GM10248 (cell line): ENCODE data around the gene SFSWAP.

Experiments used
- CTCF ChIA-PET: fragments of 300-600 bp; sonication (Branson Sonifier 250); formaldehyde crosslinking; extraction: SDS; loops from one replicate; lab custom pipeline; 2021; ENCODE audit warnings: antibody characterized with exemption; lab: Yijun Ruan, JAX
- POLR2A ChIA-PET: fragments of 350-650 bp; sonication (Branson Sonifier 250); formaldehyde crosslinking; extraction: SDS; loops from one replicate; lab custom pipeline; 2020; ENCODE audit warnings: antibody characterized with exemption; lab: Yijun Ruan, JAX
- DNase-seq: peaks from one replicate; pipeline ENCODE4 v3.0.0; 2012; ENCODE audit errors: extremely low spot score
- CTCF ChIP-seq: IDR thresholded peaks from 2 replicates; pipeline ENCODE4 v1.5.1; 2012; ENCODE audit warnings: mild to moderate bottlenecking, low read depth; ENCODE audit errors: extremely low read depth, missing control alignments, control extremely low read depth

Gene SFSWAP

GRCh38 chr12:131810726-131811125 lies 99.8 kb downstream of the SFSWAP start:
- no peak for DNase-seq
- ChIA-PET POLR2A (no interaction called here), CTCF (interaction anchor here (1.6 kb wide), 1 partner anchor 57 kb away, joined by 3 read pairs; no protein-coding TSS in a partner anchor)
- TF ChIP-seq CTCF = no peak

GRCh38 chr12:131815131-131815530 lies 104.2 kb downstream of the SFSWAP start:
- POLR2A ChIA-PET = no interaction called here
- CTCF ChIA-PET = no interaction called here
- no peak for TF ChIP-seq CTCF
- no peak for DNase-seq

- no peak for DNase-seq
- ChIA-PET CTCF (no interaction called here), POLR2A (no interaction called here)
- TF ChIP-seq CTCF = no peak
These were observed 105.6 kb downstream of the SFSWAP start for GRCh38 chr12:131816495-131816894.

DNA sequence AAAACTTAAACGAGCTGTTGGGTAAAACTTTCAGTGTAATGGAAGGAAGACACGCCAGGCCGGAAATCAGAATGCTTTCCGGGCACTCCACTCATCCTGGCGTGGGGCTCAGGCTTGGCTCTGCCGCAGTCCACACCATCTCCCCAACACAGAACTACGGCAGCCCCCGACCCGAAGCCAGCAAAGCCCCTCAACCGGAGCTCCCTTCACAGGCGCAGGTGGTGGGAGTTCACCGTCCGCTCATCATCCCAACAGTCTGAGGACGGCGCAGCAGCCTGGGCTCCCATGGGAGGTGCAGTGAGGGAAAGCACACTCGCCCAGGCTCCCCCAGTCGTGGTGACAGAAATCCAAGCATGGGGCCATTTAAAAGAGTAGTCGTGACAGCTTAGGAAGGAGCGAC lies 106.4 kb downstream of the SFSWAP start:
- POLR2A ChIA-PET = no interaction called here
- CTCF ChIA-PET = no interaction called here
- TF ChIP-seq CTCF = no peak
- no peak for DNase-seq

GRCh38 chr12:131818821-131819585 lies 108.1 kb downstream of the SFSWAP start:
- CTCF ChIA-PET = no interaction called here

DNA sequence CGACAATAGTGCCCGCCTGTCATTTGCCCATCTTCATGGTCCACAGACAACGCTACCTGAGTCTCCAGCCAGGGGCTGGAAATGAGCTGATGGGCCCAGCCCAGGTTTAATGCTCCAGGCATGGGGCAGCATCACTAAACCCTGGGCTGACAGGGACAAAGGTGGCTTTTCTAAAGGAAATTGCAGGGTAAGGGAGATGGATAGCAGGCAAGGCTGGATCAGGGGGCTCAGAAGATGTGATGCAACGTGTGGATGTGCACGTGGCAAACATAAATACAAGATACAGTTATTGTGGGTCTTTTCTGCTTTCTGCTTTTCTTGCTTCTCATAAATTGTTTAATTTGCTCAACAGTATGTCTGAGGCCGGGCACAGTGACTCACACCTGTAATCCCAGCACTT lies 113.6 kb downstream of the SFSWAP start:
- POLR2A ChIA-PET = no interaction called here
- no peak for TF ChIP-seq CTCF
- CTCF ChIA-PET = interaction anchor here (3.7 kb wide), 1 partner anchor 720 kb away, joined by 15 read pairs; no protein-coding TSS in a partner anchor
- DNase-seq = no peak

More at GRCh38 chr12:131818821-131819585, 108.1 kb downstream of the SFSWAP start:
- POLR2A ChIA-PET = no interaction called here
- no peak for DNase-seq
- TF ChIP-seq CTCF = no peak
